Prostate gland (tissue), 2 donors: ENCODE results near the gene CMTM8.

Source experiments
- CTCF ChIP-seq, 4 experiments: fragments of 200-600 bp in 2 of 4; fragments of 450-650 bp in 2 of 4; sonication (generic) in 2 of 4; IDR thresholded peaks; 1 replicate in 3 of 4; 2 replicates in 1 of 4; pipeline ENCODE4 v1.5.1; 2016 to 2019; ENCODE audit warnings: antibody characterized with exemption in 4 of 4, mild to moderate bottlenecking in 2 of 4, moderate library complexity in 2 of 4
- POLR2A ChIP-seq: fragments of 450-650 bp; IDR thresholded peaks from one replicate; pipeline ENCODE4 v1.6.1; 2016; ENCODE audit warnings: antibody characterized with exemption, mild to moderate bottlenecking

- TF ChIP-seq POLR2A = no peak
- TF ChIP-seq CTCF (IDR thresholded peaks at IDR 0.05) = no peak
These were observed 43.2 kb downstream of the CMTM8 start for GRCh38 chr3:32281570-32282106.
